ENCODE measurements around the gene RNU2-1. TPM values are rescaled to one million over a fixed set of nuclear protein-coding genes. Genes with fewer than 3 reads are reported as not detected.
"Not testable (repeated sequence)": the region's sequence is repeated elsewhere in the genome, so short reads cannot be mapped to it uniquely, and the experiment has no call there.

Gene RNU2-1

DNA sequence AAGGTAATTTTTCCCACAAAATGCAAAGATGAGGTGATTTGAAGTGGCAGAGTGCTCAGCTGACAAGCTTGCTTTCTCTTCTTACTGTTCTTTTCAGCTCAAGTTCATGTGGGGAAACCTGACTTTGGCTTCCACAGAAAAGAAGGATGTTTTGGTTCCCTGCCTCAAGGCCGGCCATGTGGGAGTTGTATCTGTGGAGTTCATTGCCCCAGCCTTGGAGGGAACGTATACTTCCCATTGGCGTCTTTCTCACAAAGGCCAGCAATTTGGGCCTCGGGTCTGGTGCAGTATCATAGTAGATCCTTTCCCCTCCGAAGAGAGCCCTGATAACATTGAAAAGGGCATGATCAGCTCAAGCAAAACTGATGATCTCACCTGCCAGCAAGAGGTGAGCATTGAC lies 40.5 kb downstream of the RNU2-1 start:
- H3K4ac ChIP-seq (ENCODE audit: low read length), result no peak overlapping the region
- H3K9ac ChIP-seq (ENCODE audit: low read depth, low read length, poor library complexity), result no peak overlapping the region
- no peak overlapping the region for H3K4me2 ChIP-seq (ENCODE audit: insufficient read depth, low read length, poor library complexity, severe bottlenecking)
- H2BK15ac ChIP-seq (ENCODE audit: low read length), result no peak overlapping the region
- no peak overlapping the region for H2BK12ac ChIP-seq (ENCODE audit: low read length)
- no peak overlapping the region for H2BK120ac ChIP-seq (ENCODE audit: low read depth, low read length)
- H3K27ac ChIP-seq (replicated peaks; ENCODE audit: low read length), result no peak overlapping the region
- no peak overlapping the region for H4K91ac ChIP-seq (ENCODE audit: low read depth, low read length, poor library complexity)
- no peak overlapping the region for H3K4me3 ChIP-seq (ENCODE audit: low read length in 2 of 2)
- H2AFZ ChIP-seq (ENCODE audit: low read length), result no peak overlapping the region
- no peak overlapping the region for H4K8ac ChIP-seq (ENCODE audit: low read depth, low read length)
- H3K14ac ChIP-seq (ENCODE audit: low read length), result no peak overlapping the region
- H3K9me3 ChIP-seq (replicated peaks in 1 of 2; ENCODE audit: control insufficient read depth in 2 of 2, insufficient read depth in 1 of 2, low read depth in 1 of 2, low read length in 2 of 2), result no peaks in the 10 kb centered on the region
- no peak overlapping the region for H3K23ac ChIP-seq (ENCODE audit: low read depth, low read length, poor library complexity)
- no peak overlapping the region for H3K18ac ChIP-seq (ENCODE audit: low read length)
- peaks cover 48 to 83% of the 10 kb centered on the region in 2 donors for H3K36me3 ChIP-seq (replicated peaks in 1 of 2; ENCODE audit: control insufficient read depth in 2 of 2, insufficient read depth in 2 of 2, low read length in 2 of 2)
- peaks cover 0 to 2% (median 0%) of the 10 kb centered on the region in 3 experiments for H3K27me3 ChIP-seq (ENCODE audit: control insufficient read depth in 3 of 3, insufficient read depth in 3 of 3, low read depth in 1 of 3, low read length in 3 of 3)
- no peaks in the 10 kb centered on the region for H3K79me1 ChIP-seq (ENCODE audit: low read depth, low read length)
- no peaks in the 10 kb centered on the region for H3K4me1 ChIP-seq (ENCODE audit: control insufficient read depth in 2 of 2, insufficient read depth in 1 of 2, low read depth in 1 of 2, low read length in 2 of 2)
- no peak for DNase-seq (ENCODE audit: low spot score)
- H2BK5ac ChIP-seq (ENCODE audit: low read length), result no peak overlapping the region
- WGBS, 2 donors (ENCODE audit: extremely low coverage in 2 of 2, insufficient read length in 2 of 2, insufficient replicate concordance in 1 of 2), result no CpG with 5 or more reads among the region's 5 CpGs
- H2AK5ac ChIP-seq (ENCODE audit: low read depth, low read length), result no peak overlapping the region

DNA sequence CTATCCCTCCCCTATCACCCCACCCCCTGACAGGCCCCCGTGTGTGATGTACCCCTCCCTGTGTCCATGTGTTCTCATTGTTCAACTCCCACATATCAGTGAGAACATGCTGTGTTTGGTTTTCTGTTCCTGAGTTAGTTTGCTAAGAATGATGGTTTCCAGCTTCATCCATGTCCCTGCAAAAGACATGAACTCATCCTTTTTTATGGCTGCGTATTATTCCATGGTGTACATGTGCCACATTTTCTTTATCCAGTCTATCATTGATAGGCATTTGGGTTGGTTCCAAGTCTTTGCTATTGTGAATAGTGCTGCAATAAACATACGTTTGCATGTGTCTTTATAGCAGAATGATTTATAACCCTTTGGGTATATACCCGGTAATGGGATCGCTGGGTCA lies 47.1 kb downstream of the RNU2-1 start:
- not testable (repeated sequence) for H2AFZ ChIP-seq (ENCODE audit: low read length); H3K27ac ChIP-seq (replicated peaks; ENCODE audit: low read length); H2BK5ac ChIP-seq (ENCODE audit: low read length); H3K4me2 ChIP-seq (ENCODE audit: insufficient read depth, low read length, poor library complexity, severe bottlenecking); DNase-seq (ENCODE audit: low spot score); H3K9me3 ChIP-seq (replicated peaks in 1 of 2; ENCODE audit: control insufficient read depth in 2 of 2, insufficient read depth in 1 of 2, low read depth in 1 of 2, low read length in 2 of 2); H3K79me1 ChIP-seq (ENCODE audit: low read depth, low read length); H3K9ac ChIP-seq (ENCODE audit: low read depth, low read length, poor library complexity); H4K91ac ChIP-seq (ENCODE audit: low read depth, low read length, poor library complexity); H2AK5ac ChIP-seq (ENCODE audit: low read depth, low read length); H2BK12ac ChIP-seq (ENCODE audit: low read length); H3K4me3 ChIP-seq (ENCODE audit: low read length in 2 of 2); H2BK15ac ChIP-seq (ENCODE audit: low read length); H3K4ac ChIP-seq (ENCODE audit: low read length); H3K4me1 ChIP-seq (ENCODE audit: control insufficient read depth in 2 of 2, insufficient read depth in 1 of 2, low read depth in 1 of 2, low read length in 2 of 2); H3K23ac ChIP-seq (ENCODE audit: low read depth, low read length, poor library complexity); H3K27me3 ChIP-seq (ENCODE audit: control insufficient read depth in 3 of 3, insufficient read depth in 3 of 3, low read depth in 1 of 3, low read length in 3 of 3); H3K18ac ChIP-seq (ENCODE audit: low read length); H2BK120ac ChIP-seq (ENCODE audit: low read depth, low read length); H3K14ac ChIP-seq (ENCODE audit: low read length); H4K8ac ChIP-seq (ENCODE audit: low read depth, low read length)
- WGBS, 2 donors (ENCODE audit: extremely low coverage in 2 of 2, insufficient read length in 2 of 2, insufficient replicate concordance in 1 of 2), result no CpG with 5 or more reads among the region's 5 CpGs
- H3K36me3 ChIP-seq (replicated peaks in 1 of 2; ENCODE audit: control insufficient read depth in 2 of 2, insufficient read depth in 2 of 2, low read length in 2 of 2), result peaks cover 21 to 57% of the 10 kb centered on the region in 2 donors

DNA sequence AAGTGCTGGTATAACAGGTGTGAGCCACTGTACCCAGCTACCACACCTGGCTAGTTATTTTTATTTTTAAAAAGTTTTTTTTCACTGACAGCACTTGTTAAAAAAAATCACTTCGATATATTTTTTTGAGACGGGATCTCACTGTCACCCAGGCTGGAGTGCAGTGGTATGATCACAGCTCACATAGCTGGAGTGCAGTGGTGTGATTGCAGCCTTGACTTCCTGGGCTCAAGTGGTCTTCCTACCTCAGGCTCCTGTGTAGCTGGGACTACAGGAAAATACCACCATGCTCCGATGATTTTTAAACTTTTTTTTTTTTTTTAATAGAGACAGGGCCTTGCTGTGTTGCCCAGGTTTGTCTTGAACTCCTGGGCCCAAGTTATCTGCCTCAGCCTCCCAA lies 49.9 kb downstream of the RNU2-1 start:
- no CpG with 5 or more reads among the region's 3 CpGs for WGBS, 2 donors (ENCODE audit: extremely low coverage in 2 of 2, insufficient read length in 2 of 2, insufficient replicate concordance in 1 of 2)
- no peak overlapping the region for H3K23ac ChIP-seq (ENCODE audit: low read depth, low read length, poor library complexity)
- H3K27ac ChIP-seq (replicated peaks; ENCODE audit: low read length), result no peak overlapping the region
- H2BK120ac ChIP-seq (ENCODE audit: low read depth, low read length), result no peak overlapping the region
- no peaks in the 10 kb centered on the region for H3K9me3 ChIP-seq (replicated peaks in 1 of 2; ENCODE audit: control insufficient read depth in 2 of 2, insufficient read depth in 1 of 2, low read depth in 1 of 2, low read length in 2 of 2)
- H3K18ac ChIP-seq (ENCODE audit: low read length), result no peak overlapping the region
- H3K4ac ChIP-seq (ENCODE audit: low read length), result no peak overlapping the region
- no peak overlapping the region for H2BK12ac ChIP-seq (ENCODE audit: low read length)
- H2BK15ac ChIP-seq (ENCODE audit: low read length), result no peak overlapping the region
- H2BK5ac ChIP-seq (ENCODE audit: low read length), result no peak overlapping the region
- no peak overlapping the region for H3K14ac ChIP-seq (ENCODE audit: low read length)
- peaks cover 4 to 52% of the 10 kb centered on the region in 2 donors for H3K36me3 ChIP-seq (replicated peaks in 1 of 2; ENCODE audit: control insufficient read depth in 2 of 2, insufficient read depth in 2 of 2, low read length in 2 of 2)
- no peak overlapping the region for H2AFZ ChIP-seq (ENCODE audit: low read length)
- H3K4me3 ChIP-seq (ENCODE audit: low read length in 2 of 2), result no peak overlapping the region
- peaks cover 1% of the 10 kb centered on the region for H3K79me1 ChIP-seq (ENCODE audit: low read depth, low read length)
- no peak overlapping the region for H4K8ac ChIP-seq (ENCODE audit: low read depth, low read length)
- no peaks in the 10 kb centered on the region for H3K4me1 ChIP-seq (ENCODE audit: control insufficient read depth in 2 of 2, insufficient read depth in 1 of 2, low read depth in 1 of 2, low read length in 2 of 2)
- no peaks in the 10 kb centered on the region for H3K27me3 ChIP-seq (ENCODE audit: control insufficient read depth in 3 of 3, insufficient read depth in 3 of 3, low read depth in 1 of 3, low read length in 3 of 3)
- no peak overlapping the region for H3K9ac ChIP-seq (ENCODE audit: low read depth, low read length, poor library complexity)
- no peak overlapping the region for H2AK5ac ChIP-seq (ENCODE audit: low read depth, low read length)
- no peak overlapping the region for H3K4me2 ChIP-seq (ENCODE audit: insufficient read depth, low read length, poor library complexity, severe bottlenecking)
- no peak overlapping the region for H4K91ac ChIP-seq (ENCODE audit: low read depth, low read length, poor library complexity)
- no peak for DNase-seq (ENCODE audit: low spot score)

Small RNAs within 50 kb of the gene (small RNA-seq; reads per million reads assigned to genes)
- gene RF00004 (ENCODE audit: insufficient read depth) (not detected), gene RNU2-1 (ENCODE audit: insufficient read depth) (not detected)
